ENCODE measurements around the gene MGAT5.

MGAT5 gene

DNA sequence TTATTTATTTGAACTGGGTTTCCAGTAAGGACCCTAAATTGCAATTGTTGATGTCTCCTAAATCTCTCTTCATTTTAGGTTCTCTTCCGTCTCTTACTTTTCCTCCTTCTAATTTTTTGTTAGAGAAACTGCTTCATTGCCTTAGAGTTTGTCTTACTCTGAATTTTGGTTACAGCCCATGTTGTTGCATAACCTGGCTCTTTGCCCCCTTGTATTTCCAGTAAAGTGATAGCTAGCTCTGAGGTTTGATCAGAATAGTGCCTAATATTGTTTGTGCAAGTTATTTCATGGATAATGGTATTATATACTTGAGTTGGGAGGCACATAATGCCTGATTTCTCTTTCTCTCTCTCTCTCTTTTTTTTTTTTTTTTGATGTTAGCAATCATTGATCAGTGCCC, 71.8 kb downstream of the MGAT5 start:
- in situ Hi-C loops (cut with MboI; ENCODE audit: low sequenced_read_pairs) = no loop called here

DNA sequence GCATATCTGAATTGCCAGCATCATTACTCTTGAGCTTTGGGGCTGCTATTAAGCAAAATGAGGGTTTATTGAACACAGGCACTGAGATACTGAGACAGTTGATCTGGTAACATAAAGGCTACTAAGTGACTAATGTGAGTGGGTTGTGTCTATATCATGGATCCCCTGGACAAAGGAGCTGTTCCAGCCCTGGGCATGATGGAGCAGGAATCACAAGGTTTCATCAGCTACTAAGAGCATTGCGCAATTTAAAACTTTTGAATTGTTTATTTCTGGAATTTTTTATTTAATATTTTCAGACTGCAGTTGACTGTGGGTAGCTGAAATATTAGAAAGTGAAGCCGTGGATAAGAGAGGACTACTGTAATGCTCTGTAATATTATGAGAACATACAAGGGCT, 73.5 kb downstream of the MGAT5 start:
- in situ Hi-C loops (cut with MboI; ENCODE audit: low sequenced_read_pairs) = no loop called here

DNA sequence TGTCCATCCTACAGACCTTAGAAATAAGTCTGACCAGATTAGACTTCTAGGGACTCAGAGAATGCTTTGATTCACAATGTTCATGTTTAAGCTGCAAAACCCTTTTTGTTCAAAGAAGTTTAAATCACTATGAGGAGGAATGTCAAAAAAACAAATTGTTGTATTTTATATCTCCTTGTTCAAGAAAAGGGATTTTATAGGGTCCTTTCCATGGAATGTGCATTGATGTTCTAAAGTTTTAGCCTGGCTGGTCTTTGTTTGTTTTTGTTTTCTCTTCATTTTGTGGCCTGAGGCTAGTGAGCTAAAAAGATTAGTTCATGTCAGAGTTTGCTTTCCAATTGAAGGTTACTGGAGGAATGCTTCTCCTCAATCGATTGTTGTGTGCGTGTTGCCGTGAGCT, 77.2 kb downstream of the MGAT5 start:
- in situ Hi-C loops (cut with MboI; ENCODE audit: low sequenced_read_pairs) = no loop called here

DNA sequence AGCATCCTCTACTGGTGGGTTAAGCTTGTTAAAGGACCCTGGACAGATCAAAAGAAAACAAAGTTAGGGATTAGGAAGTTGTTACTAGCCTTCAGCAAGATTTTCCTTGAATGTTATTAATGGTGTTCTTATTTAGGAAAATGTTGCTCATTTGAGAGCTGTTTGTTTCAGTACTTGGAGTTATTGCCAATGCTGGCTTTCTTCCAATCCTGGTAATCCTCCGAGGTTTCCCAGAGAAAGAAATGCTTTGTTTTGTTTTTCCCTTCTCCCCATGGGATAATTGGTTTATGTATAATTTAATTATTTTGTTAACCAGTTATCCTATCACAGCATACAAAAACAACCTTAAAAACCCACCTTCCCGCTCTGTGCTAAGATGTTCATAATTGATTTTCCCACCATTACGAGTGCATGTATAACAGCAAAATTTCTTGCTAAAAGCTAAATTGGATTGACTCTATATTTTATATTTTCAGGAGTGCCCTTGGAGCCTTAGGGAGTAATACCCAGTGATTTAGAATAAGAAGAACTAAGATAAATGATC, 79.8 kb downstream of the MGAT5 start:
- in situ Hi-C loops (cut with MboI; ENCODE audit: low sequenced_read_pairs) = no loop called here

DNA sequence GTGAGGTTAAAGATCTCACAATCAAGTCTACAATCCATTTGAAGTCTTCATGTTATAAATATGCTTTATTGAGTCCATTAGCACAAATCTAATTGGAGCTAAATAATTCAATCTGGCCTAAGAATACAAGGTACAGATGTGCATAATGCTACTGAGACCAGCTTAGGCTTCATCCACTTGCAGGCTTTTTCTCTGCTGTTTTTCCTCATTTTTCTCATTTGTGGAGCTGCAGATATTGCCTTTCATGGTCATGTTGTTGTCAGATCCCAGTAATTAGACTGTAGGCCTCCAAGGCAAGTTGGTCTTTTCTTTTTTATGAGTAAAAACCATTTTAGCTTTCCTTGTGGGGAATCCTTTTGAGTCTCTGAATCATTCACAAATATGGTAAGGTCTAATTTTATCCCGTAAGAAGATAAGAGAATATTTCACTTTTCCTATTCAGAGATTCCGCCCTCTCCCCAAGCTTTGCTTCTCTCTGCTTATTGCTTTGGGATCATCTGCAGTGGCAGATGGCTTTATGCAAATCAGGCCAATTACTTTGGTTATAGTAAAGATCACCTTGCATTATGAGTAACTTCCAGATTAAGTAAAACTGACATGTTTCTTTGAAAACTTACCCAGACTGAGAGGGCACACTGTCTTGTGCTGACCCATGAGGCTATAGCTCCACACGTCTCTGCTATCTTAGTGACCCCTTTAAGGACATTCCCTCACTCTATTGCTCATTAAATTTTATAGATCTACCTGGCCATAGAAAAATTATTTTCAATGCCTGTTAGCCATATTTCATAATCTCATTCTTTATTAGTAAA, 80.9 kb downstream of the MGAT5 start:
- in situ Hi-C loops (cut with MboI; ENCODE audit: low sequenced_read_pairs) = no loop called here

DNA sequence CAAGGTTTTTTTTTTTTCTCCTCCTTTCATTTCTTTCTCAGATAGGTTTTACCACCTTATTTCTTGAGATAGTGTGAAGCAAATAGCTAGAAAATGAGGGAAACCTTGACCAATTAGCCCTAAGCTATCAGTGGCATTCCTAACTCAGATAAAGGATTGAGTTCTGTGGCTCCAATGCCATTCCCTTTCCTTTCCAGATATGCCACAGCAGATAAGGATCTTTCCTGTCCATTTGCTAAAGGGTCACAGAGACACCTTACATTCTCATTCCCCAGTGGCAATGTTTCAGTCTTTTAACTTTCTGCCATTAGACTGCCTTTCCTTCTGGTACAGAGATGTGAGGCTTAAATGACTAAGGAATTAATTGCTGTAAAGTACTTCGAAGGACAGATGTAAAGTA, 81.7 kb downstream of the MGAT5 start:
- in situ Hi-C loops (cut with MboI; ENCODE audit: low sequenced_read_pairs) = no loop called here

DNA sequence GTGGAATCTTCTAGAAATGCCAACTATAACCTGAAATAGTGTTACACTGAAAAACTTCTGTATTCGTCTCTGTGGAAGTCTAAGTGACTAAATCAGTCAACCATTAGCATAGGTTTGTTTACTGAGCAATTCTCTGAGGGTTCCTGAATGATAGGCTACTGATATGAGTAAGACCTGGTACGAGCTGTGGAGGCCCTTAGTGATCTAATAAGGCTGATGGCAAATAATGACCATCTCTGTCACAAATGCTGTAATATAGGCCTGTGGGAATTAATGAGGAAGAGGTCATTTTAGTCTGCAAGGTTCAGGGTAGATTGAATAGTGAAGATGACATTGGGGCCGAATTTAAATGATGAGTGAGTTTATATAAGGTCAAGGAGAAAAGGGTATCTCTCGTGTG, 82.5 kb downstream of the MGAT5 start:
- in situ Hi-C loops (cut with MboI; ENCODE audit: low sequenced_read_pairs) = no loop called here

DNA sequence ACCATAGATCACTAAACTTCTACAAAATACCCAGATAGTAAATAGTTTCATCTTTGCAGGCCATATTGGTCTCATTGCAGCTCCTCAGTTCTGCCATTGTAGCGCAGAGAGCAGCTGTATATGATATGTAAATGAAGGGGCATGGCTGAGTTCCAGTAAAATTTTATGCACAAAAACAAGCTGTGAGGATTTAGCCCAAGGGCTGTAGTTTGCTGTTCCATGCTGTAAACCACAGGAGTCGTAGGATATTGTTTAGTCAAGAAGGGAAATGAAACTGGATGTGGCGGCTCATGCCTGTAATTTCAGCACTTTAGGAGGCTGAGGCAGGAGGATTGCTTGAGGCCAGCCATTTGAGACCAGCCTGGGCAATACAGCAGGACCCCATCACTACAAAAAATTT, 83.0 kb downstream of the MGAT5 start:
- in situ Hi-C loops (cut with MboI; ENCODE audit: low sequenced_read_pairs) = no loop called here

DNA sequence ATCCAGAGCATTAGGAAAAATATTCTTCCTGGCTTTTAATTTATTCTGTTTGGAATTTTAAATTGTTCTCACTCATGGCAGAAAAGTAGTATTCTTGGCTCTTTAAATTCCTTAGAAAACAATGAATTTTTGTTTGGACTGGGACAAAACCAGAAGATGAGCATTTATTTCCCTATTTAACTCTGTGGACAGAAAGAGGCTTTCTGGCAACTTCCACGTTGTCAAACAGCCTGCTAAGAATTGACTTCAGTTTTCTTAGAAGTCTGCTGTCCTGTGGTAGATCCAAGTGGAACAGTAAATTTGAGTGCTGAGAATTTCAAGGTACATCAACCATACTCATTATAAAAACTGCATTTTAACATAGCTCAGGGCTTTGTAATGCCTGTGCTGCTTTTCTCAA, 83.8 kb downstream of the MGAT5 start:
- in situ Hi-C loops (cut with MboI; ENCODE audit: low sequenced_read_pairs) = no loop called here

DNA sequence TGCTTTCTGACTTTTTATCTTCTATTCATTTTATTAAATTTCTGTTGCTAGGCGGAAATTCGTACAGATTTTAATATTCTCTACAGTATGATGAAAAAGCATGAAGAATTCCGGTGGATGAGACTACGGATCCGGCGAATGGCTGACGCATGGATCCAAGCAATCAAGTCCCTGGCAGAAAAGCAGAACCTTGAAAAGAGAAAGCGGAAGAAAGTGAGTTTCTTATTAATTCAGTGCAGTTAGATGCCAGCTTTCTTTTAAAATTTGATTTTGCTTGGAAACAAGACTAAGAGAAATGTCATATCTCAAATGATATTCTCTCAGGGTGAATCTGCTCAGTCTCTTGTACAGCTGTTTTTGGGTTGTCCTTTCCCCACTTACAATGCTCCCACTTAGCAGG, 84.3 kb downstream of the MGAT5 start:
- in situ Hi-C loops (cut with MboI; ENCODE audit: low sequenced_read_pairs) = no loop called here

DNA sequence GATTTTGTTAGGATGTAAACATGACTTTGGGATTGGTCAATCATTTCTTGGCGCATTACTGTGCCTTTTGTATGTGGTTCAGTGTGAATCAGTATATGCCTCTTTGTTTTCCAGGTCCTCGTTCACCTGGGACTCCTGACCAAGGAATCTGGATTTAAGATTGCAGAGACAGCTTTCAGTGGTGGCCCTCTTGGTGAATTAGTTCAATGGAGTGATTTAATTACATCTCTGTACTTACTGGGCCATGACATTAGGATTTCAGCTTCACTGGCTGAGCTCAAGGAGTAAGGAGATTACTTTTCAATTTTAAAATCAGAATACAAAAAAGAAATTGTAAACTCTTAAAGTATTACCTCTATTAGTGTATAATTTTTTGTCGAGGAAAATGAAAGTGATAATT, 87.6 kb downstream of the MGAT5 start:
- in situ Hi-C loops (cut with MboI; ENCODE audit: low sequenced_read_pairs) = no loop called here

DNA sequence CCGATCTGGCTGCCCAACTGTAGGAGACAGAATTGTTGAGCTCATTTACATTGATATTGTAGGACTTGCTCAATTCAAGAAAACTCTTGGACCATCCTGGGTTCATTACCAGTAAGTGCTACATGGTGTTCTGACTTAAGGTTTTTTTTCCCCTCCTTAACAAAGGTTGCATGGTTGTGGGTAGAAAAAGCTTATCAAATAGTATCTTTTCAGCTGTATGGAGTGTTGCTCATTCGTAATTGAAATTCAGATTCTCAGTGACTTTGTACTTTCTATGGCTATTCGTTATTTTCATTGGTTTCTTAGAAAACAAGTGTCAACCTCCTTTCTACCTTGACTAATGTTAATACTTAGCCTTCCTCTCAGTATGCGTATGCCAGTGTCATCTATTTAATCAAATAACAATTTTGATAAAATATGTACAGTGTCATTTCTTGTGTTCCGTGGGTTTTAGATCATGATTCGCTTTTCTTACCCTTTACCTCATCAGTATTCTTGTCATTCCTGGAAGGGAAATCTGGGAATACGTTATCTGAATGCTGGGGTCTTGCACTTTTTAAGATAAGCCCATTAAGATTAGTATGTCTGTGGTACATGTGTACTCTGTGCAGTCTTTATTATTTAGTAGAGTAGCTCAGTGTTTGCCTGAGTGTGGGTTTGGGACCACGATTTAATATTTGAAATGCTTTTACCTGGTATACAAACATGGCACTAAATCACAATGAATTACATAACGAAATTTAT, 91.3 kb downstream of the MGAT5 start:
- in situ Hi-C loops (cut with MboI; ENCODE audit: low sequenced_read_pairs) = no loop called here

DNA sequence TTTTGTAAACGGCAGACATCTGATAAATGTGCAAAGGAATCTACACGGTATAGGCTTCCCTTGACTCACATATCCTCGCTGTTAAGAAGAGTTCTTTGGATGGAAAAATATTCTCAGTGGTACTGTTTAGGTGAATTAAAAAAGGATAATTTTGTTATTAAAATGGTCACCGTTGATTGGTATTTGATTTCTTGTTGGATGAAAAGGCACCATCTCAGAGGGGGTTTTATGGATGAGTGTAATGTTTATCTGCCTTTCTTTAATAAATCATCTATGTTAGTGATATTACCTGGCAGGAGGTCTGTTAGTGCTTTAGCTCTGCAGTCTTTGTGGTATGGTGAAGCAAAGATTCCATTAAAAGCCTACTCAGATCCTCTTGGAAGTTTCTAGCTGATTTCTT, 92.3 kb downstream of the MGAT5 start:
- in situ Hi-C loops (cut with MboI; ENCODE audit: low sequenced_read_pairs) = no loop called here

DNA sequence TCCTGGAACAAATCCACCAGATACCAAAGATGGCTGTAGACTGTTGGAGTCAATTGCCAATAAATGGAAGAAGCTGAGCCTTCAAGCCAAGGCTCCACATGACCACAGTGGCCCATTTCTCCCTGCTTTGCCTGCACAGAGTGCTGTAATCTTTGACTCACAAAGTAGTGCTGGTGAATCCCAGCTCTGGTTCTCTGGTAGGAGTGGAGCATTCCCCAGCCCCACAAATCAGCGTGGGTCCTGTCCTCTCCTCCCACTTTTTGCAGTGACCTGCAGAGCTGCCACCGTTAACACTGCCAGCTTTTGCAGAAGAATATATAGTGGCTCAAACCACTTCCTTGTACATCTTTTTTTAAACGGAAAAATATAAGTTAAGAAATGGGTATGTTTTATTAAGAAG, 93.9 kb downstream of the MGAT5 start:
- in situ Hi-C loops (cut with MboI; ENCODE audit: low sequenced_read_pairs) = no loop called here

DNA sequence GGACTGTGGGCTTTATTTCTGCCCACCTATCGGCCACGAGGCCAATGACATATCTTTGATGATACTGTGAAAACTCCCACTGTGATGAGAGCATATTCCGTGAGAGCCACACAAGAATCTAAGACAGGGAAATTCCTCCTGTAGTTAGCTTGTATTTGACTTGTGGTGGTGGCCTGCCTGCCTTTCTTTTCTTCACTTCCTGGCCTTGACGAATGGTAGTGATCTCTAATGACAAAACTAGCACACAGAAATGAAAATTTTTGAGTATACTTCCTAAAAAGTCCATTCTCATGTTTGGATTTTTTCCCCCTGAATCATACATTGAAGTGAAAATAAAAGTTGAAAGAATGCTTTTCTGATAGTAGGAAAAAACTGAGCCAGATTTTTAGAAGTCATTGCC, 94.4 kb downstream of the MGAT5 start:
- in situ Hi-C loops (cut with MboI; ENCODE audit: low sequenced_read_pairs) = no loop called here

DNA sequence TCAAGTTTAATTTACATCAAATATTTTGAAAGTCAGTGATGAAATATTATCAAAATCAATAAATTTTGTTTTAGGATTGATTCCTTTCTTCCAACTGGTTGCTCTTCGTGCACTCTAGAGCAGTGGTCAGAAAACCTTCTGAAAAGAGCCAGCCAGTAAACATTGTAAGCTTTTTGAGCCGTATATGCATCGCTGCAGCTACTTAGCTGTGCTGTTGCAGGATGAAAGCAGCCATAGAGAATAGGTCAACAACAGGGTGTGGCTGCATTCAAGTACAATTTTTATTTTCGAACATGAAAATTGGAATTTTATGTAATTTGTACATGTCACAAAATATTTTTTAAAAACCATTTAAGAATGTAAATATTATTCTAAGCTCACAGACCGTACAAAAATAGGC, 94.9 kb downstream of the MGAT5 start:
- in situ Hi-C loops (cut with MboI; ENCODE audit: low sequenced_read_pairs) = no loop called here

DNA sequence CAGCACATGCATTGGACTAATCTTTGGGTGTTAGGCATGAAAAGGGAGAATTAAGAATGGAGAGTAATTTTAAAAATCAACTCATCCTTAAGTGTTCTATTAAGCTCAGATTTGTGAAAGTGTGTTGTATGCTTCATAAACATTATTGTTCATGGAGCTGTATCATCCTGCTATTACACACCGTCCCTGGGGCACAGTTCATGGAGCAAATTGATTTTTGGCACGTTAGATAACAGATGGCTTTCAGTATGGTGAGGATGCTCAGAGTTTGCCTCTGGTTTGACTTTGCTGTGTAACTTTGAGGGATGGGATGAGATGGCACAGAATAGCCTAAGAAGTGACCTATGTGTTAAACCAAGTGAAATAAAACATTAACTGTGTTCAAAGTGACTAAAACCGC, 97.1 kb downstream of the MGAT5 start:
- in situ Hi-C loops (cut with MboI; ENCODE audit: low sequenced_read_pairs) = no loop called here

DNA sequence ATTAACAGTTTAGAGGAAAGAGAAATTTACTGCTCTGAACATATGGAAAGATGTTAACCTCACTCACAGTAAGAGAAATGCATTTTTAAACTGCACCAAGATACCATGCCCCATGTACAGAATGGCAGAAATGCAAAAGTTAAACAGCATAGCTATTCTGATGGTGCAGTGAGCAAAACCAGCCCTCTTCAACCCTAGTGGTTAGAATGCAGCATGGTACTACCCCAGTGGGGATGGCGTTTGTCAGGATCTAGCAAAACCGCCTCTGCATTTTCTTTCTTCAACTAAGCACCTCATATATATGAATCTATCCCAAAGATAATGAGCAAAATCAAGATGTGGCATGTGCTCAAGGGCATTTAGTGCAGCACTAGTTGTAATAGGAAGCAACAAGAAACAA, 98.0 kb downstream of the MGAT5 start:
- in situ Hi-C loops (cut with MboI; ENCODE audit: low sequenced_read_pairs) = no loop called here

DNA sequence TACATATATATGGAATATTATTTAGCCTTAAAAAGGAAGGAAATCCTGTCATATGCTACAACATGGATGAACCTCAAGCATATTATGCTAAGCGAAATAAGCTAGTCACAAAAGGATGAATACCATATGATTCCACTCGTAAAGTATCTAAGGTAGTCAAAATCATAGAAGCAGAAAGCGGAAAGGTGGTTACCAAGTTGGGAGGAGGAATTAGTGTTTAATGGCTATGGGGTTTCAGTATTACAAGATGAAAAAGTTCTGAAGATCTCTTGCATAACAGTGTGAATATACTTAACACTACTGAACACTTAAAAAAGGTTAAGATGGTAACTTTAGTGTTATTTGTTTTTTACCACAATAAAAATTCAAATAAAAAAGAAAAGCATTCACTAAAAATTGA, 99.0 kb downstream of the MGAT5 start:
- in situ Hi-C loops (cut with MboI; ENCODE audit: low sequenced_read_pairs) = no loop called here

DNA sequence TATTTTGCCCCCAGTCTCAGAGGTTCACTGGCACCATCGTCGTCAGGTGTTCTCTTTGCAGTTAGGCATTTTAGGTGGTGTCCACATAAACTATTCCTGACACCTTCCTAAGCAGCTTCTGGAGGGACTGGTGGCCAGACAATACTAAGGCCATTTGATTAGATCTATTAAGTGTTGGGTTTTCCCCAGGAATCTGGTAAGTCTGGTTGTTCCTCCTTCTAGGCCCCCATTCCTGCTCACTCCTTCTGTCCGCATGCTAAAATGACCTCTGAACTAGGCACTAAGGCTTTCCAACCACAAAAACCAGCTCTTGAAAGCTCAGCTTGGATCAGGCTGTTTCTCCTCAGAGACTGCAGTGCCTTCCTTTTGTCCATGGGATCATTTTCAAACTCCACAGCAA, 100.7 kb downstream of the MGAT5 start:
- in situ Hi-C loops (cut with MboI; ENCODE audit: low sequenced_read_pairs) = no loop called here

DNA sequence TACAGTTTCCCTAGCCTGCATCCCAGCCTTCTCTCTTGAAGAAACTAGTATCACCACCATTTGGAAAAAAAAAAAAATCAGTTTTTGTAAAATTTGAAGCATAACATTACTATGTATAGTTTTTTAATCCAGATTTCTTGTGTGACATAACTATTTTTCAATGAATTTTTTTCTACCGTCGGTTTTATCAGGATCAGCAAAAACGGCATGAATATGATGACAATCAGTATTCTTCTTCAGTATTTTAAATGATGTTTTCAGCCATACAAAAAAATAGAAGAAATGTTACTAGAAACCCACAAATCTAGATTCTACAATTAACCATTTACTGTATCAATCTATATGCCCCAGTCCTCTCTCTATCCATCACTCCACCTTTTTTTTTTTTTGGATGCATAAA, 103.9 kb downstream of the MGAT5 start:
- in situ Hi-C loops (cut with MboI; ENCODE audit: low sequenced_read_pairs) = no loop called here

DNA sequence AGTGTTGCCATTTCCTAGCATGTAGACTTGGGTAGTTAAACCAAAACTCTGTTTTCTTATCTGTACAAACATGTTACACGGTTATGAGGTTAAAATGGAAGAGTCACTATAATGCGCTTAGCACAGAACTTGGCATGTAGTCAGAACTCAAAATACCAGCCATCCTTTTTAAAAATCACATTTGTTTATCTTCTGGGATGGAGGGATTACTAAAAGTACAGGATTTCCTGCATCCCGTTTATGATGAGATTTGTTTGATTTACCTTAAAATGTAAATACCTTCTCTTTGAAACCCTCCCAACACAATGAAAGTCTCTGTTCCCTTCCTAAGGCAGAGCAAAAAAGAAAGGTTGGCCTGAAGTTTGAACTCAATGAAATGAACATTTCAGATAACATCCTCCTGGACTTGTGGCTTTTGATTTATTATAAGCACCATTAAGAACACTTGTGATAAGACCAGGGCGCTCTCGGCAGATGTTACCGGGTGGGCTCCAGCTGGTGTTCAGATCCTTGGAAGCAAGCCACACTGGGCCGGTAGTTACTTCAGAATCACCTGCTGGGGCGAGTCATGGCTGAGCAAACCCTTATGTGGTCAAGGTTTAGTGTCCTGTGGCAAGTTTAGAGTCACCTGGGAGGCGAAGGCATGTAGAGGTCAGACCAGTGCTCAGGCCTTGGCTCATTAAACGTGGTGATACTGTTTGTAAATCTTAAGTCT, 105.7 kb downstream of the MGAT5 start:
- in situ Hi-C loops (cut with MboI; ENCODE audit: low sequenced_read_pairs) = no loop called here

Data from HL-60/S4 treated with phorbol 12-myristate 13-acetate at 8.2 ng/mL for 4 days and 3 days (cell line).